ENCODE measurements around the gene INO80D. TPM values are rescaled to one million over a fixed set of nuclear protein-coding genes. Genes with fewer than 3 reads are reported as not detected.

Gene INO80D
- total RNA-seq, 2 experiments from 2014 or later, result 25.4 to 26.5 TPM

DNA sequence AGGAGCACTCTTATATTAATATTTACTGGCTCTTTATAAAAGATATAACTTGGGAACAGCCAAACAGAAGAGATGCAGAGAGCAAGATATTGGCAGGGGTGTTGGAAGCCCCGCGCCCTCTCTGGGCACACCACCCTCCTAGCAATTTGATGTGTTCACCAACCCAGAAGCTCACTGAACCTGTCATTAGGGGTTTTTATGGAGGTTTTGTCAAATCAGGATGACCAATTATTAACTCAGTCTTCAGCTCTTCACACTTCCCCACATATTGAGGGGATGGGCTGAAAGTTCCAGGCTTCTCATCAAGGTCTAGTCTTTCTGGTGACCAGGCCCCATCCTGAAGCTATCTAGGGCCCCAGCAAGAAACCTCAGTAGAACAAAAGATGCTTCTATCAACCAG is 10.9 kb upstream of the INO80D start:
- H3K4me3 Mint-ChIP-seq, result no peak overlapping the region
- no peaks in the 10 kb centered on the region for H3K27me3 Mint-ChIP-seq
- CTCF ChIA-PET, result interaction anchor here (1.3 kb wide), 1 partner anchor 10 kb away, joined by 3 read pairs; no protein-coding TSS in a partner anchor
- POLR2A ChIA-PET, result interaction anchor here (1.2 to 1.4 kb wide), 2 partner anchors 11 to 12 kb away, joined by 4 read pairs; partner anchors contain the start of gene INO80D
- H3K4me1 Mint-ChIP-seq, result no peaks in the 10 kb centered on the region
- H3K27ac Mint-ChIP-seq, result no peak overlapping the region
- DNase-seq, result no peak
- H3K9me3 Mint-ChIP-seq, result no peaks in the 10 kb centered on the region
- peaks cover 2% of the 10 kb centered on the region for H3K36me3 Mint-ChIP-seq (ENCODE audit: low read depth)

DNA sequence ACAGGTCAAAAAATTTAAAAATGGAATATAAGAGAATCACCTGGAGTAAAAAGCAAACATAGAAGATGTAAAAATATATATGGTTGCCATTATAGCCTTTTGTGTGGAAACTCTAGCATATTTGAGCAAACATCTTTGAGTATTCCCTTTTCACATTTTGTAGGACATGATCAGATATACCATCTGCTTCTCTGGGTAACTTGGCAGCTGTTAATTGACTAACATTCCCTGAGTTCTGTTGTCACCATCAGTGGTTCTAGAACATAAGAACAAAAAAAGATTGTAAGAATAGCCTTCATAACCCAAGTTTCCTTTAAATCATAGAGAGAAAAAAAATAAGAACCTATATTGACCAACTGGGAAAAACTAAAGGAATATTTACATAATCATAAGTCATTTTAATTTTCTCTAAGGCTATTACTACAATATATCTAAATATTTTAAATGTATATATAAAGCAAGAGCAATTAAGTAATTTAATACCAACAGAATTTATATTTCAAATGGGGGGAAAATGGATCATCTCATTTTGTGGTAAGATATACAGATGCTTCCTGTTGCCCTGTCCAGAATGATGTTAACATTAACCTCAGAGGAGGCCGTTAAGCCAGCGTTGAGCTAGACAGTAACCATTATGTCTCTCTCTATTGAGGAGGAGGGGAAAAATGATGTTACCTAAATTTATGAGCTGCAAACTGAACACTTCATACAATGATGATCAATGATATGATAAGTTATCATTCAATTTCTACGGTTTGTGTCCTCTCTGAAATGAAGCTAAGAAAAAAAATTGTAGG is 9.8 kb upstream of the INO80D start:
- DNase-seq, result no peak
- no peak overlapping the region for H3K27ac Mint-ChIP-seq
- H3K9me3 Mint-ChIP-seq, result no peaks in the 10 kb centered on the region
- H3K4me1 Mint-ChIP-seq, result no peaks in the 10 kb centered on the region
- ChIA-PET CTCF (no interaction called here), POLR2A (interaction anchor here (1.2 to 1.4 kb wide), 2 partner anchors 10 to 11 kb away, joined by 4 read pairs; partner anchors contain the start of gene INO80D)
- H3K36me3 Mint-ChIP-seq (ENCODE audit: low read depth), result peaks cover 2% of the 10 kb centered on the region
- no peak overlapping the region for H3K4me3 Mint-ChIP-seq
- no peaks in the 10 kb centered on the region for H3K27me3 Mint-ChIP-seq

DNA sequence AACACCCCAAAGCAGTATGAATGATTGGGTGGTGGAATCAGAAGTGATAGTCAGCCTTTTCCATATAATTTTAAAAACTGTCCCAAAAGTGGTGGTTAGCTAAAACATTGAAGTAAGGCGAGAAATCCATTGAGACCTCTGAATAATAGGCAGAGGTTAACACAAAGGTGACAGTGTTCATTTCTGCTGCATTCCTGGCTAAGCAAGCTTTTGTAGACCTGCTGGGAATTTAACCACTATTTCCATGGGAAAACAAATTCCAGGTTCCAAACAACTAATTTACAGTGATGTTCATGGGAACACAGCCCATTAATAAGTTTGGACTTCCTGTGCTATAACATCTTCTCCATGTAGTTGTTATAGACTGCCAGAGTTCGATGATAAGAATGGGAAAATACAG is 6.3 kb upstream of the INO80D start:
- DNase-seq, result no peak
- no peak overlapping the region for H3K27ac Mint-ChIP-seq
- no peaks in the 10 kb centered on the region for H3K9me3 Mint-ChIP-seq
- no peaks in the 10 kb centered on the region for H3K27me3 Mint-ChIP-seq
- ChIA-PET POLR2A (no interaction called here), CTCF (interaction anchor here (0.7 kb wide), 1 partner anchor 28 kb away, joined by 4 read pairs; no protein-coding TSS in a partner anchor)
- no peak overlapping the region for H3K4me3 Mint-ChIP-seq
- peaks cover 6% of the 10 kb centered on the region for H3K36me3 Mint-ChIP-seq (ENCODE audit: low read depth)
- H3K4me1 Mint-ChIP-seq, result peaks cover 9% of the 10 kb centered on the region

DNA sequence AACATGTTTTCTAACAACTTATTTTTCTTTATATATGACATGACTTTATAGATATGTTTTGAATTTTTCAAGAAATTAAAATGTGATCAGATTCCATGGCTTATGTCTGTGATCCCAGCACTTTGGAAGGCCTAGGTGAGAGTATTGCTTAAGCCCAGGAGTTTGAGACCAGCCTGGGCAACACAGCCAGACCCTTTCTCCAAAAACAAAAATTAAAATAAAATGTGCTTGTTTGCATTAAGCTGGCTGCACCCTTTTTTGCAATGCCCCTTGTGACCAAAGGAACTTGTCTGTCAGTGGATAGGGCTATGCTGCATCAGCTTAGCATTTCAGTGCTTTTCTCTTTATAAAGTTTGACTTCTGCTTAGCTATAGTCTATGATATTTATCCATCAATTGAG is 2.3 kb upstream of the INO80D start:
- H3K27me3 Mint-ChIP-seq, result no peaks in the 10 kb centered on the region
- peaks cover 25% of the 10 kb centered on the region for H3K4me1 Mint-ChIP-seq
- H3K27ac Mint-ChIP-seq, result no peak overlapping the region
- no peak for DNase-seq
- POLR2A ChIA-PET, result interaction anchor here (3.2 kb wide), 1 partner anchor 72 kb away, joined by 29 read pairs; the partner anchor contains the start of genes EEF1B2 and NDUFS1
- CTCF ChIA-PET, result no interaction called here
- no peaks in the 10 kb centered on the region for H3K9me3 Mint-ChIP-seq
- no peak overlapping the region for H3K4me3 Mint-ChIP-seq
- peaks cover 20% of the 10 kb centered on the region for H3K36me3 Mint-ChIP-seq (ENCODE audit: low read depth)

DNA sequence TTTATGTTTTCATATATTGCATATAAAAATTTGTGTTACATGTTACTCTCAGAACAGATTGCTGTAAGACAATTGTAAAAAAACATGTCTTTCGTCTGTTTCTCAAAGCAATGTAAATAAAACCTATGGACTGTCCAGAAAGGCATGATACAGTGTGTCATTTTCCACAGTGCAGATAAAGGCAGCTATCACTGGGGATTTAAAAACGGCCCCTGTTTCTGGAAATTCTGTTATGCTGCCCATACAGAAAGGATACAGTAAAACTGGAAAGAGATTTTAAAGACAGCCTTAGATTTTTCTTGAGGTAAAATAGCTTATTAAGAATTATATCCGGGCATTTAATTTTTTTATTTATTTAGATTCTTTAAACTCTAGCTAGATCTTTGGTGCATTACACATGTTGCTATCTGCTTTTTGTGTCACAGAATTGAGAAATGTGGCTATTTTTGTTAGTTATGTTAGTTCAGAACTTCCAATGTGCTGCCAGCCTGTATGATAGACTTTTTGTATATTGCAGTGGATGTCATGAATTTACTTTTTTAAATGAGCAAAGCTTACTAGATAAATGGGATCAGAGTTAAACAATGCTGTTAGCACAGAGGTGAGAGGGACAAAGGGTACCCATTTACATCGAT is 859 bp upstream of the INO80D start:
- no peak for DNase-seq
- peaks cover 28% of the 10 kb centered on the region for H3K4me1 Mint-ChIP-seq
- ChIA-PET POLR2A (interaction anchor here (0.6 to 3.2 kb wide), 8 partner anchors 18 to 103 kb away, joined by 3 to 29 read pairs (median 4); partner anchors contain the start of genes EEF1B2 and NDUFS1), CTCF (interaction anchor here (0.8 to 1.8 kb wide), 3 partner anchors 10 to 91 kb away, joined by 3 to 8 read pairs (median 6); no protein-coding TSS in a partner anchor)
- peak overlapping the region; percentile 100 for H3K27ac Mint-ChIP-seq
- H3K9me3 Mint-ChIP-seq, result no peaks in the 10 kb centered on the region
- peak overlapping the region; percentile 99 for H3K4me3 Mint-ChIP-seq
- H3K27me3 Mint-ChIP-seq, result no peaks in the 10 kb centered on the region
- H3K36me3 Mint-ChIP-seq (ENCODE audit: low read depth), result peaks cover 18% of the 10 kb centered on the region

DNA sequence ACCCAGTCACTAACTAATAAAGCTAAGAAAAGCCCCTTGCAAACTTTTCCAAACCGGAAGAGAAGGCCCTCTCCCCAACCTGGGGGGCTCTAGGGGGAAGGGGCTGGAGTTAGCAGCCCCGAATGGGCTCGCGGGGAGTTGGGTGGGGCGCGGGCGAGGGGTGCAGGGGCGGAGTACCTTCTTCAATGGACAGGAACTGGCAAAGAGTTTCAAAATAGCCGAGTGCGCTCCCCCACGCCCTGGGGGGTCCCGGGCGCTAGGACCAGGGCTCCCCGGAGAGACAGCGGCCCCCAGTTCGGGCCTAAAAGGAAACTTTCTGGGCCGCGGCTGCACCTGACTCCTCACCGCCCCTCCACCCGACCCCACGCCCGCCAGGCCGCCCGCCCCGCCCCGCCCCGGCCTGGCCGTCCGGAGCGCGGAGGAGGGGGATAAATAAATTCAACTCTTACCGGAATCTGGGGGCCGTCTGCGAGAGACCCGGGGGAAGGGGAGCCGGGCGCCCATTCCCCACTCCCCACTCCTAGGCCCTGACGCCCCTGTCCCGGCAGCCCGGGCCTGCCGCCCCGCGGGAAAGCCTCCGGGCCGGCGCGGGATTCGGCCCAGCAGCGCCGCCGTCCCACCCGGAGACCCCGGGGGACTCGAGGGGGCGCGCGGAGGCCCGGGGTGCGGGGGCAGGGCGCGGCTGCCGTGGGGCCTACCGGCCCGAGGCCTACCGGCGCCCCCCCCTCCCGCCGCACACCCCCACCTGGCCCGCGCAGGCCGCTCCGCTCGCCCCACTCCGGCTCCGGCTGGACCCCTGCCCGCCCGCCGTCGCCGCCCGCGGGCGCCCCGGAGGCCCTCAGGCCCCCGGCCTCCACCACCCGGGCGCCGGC is 868 bp downstream of the INO80D start:
- peaks cover 16% of the 10 kb centered on the region for H3K36me3 Mint-ChIP-seq (ENCODE audit: low read depth)
- no peaks in the 10 kb centered on the region for H3K9me3 Mint-ChIP-seq
- peak overlapping the region; percentile 99 for H3K4me3 Mint-ChIP-seq
- H3K27ac Mint-ChIP-seq, result peak overlapping the region; percentile 98
- H3K27me3 Mint-ChIP-seq, result no peaks in the 10 kb centered on the region
- DNase-seq, result peak; percentile 55
- POLR2A ChIA-PET, result interaction anchor here (0.7 to 3.2 kb wide), 19 partner anchors 11 to 1445 kb away, joined by 3 to 29 read pairs (median 4); partner anchors contain the start of genes CREB1, EEF1B2 and NDUFS1
- CTCF ChIA-PET, result interaction anchor here (0.6 to 2.2 kb wide), 5 partner anchors 69 to 90 kb away, joined by 3 to 9 read pairs (median 6); partner anchors contain the start of genes EEF1B2 and NDUFS1
- H3K4me1 Mint-ChIP-seq, result peaks cover 32% of the 10 kb centered on the region

DNA sequence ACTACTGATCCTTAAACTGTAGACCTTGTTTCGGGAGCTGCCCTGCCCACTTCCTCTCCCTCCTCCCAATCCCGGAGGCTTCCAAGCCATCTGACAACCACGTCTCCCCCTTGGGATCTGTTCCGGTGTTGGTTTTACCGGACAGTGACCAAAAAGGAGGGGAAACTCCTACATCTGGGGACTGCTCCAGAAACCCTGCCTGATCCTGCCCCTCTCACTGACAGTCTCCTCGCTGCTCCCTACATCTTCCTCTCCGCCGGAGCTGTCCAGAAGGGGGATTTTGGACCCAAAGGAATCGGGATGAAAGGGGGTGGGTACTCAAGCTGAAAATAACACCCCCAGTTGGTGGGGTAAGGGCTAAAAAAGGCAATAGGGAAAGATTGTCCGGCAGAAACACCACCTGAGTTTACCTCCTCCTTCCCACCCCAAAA is 1.5 kb downstream of the INO80D start:
- ChIA-PET CTCF (interaction anchor here (2.2 kb wide), 1 partner anchor 76 kb away, joined by 9 read pairs; the partner anchor contains the start of gene EEF1B2), POLR2A (interaction anchor here (0.7 to 2.0 kb wide), 9 partner anchors 11 to 191 kb away, joined by 3 to 10 read pairs (median 3); partner anchors contain the start of genes EEF1B2 and NDUFS1)
- H3K27ac Mint-ChIP-seq, result peak overlapping the region; percentile 98
- DNase-seq, result peak; percentile 33
- peaks cover 15% of the 10 kb centered on the region for H3K36me3 Mint-ChIP-seq (ENCODE audit: low read depth)
- peaks cover 33% of the 10 kb centered on the region for H3K4me1 Mint-ChIP-seq
- H3K9me3 Mint-ChIP-seq, result no peaks in the 10 kb centered on the region
- no peaks in the 10 kb centered on the region for H3K27me3 Mint-ChIP-seq
- peak overlapping the region; percentile 98 for H3K4me3 Mint-ChIP-seq

DNA sequence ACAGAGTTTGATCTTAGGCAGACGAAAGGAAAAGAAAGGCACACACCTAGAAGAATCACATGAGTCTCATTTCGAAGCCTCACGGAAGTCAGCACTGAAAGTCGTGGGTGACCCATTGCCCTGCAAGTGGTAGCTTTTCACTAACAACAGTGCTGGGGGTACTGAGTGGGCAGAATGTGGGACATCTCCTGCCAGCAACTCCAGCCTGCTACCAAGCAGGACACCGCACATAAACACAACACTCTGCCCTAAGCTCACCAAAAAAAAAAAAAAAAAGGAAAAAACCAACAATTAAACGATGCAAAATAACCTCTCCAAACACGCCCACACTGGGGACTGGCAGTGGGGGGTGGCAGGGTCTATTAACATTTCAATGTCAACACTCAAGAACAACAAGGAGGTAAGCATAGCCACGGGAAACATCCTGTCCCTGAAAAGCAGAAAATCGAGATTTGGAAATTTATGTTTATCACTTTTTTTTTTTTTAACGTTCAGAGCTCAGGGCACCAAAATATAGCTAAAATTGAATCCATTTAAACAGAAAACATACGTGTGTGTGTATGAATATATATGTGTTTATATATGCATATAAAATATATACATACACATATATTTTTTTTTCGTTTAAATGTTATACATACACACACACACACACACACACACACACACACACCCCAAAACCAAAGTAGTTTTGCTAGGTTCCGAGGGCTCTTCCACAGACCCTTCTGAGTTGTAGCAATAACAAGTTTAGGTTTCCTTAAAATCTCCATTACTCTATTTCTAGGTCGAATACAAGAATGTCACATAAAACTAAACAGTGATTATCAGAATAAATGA is 2.2 kb downstream of the INO80D start:
- Mint-ChIP-seq H3K36me3 (ENCODE audit: low read depth) (peaks cover 15% of the 10 kb centered on the region), H3K9me3 (no peaks in the 10 kb centered on the region), H3K4me3 (peak overlapping the region; percentile 98), H3K4me1 (peaks cover 32% of the 10 kb centered on the region), H3K27ac (peak overlapping the region; percentile 98), H3K27me3 (no peaks in the 10 kb centered on the region)
- ChIA-PET POLR2A (interaction anchor here (0.7 to 2.0 kb wide), 9 partner anchors 10 to 192 kb away, joined by 3 to 10 read pairs (median 3); partner anchors contain the start of genes EEF1B2 and NDUFS1), CTCF (interaction anchor here (1.0 to 2.2 kb wide), 2 partner anchors 10 to 76 kb away, joined by 5 to 9 read pairs; partner anchors contain the start of gene EEF1B2)
- peak; percentile 39 for DNase-seq

DNA sequence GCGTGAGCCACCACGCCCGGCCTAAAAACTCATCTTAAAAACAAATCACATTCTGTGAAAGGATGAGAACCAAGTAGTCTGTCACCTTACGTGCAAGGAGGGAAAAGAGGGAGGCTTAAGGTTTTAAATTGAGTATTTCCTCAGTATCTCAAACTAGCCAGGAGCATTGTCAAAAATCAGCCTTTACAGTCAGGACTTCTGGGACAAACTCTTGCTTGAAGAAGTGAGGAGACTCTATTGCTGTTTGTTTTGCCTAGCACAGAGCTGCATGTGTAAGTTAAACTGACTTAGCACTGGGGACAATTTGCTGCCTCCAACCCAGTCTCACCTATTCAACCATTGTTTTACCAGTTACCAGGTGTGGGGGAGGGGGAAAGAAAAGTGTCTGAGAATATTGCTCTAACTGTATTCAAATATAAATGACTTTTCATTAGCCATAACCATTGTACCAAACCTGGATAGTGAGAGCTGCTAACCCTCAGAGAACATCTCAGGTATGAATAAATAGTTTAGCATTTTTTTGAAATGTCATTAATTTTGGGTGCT is 3.6 kb downstream of the INO80D start:
- H3K4me1 Mint-ChIP-seq, result peaks cover 27% of the 10 kb centered on the region
- H3K36me3 Mint-ChIP-seq (ENCODE audit: low read depth), result peaks cover 17% of the 10 kb centered on the region
- H3K27me3 Mint-ChIP-seq, result no peaks in the 10 kb centered on the region
- no peak for DNase-seq
- H3K27ac Mint-ChIP-seq, result no peak overlapping the region
- POLR2A ChIA-PET, result no interaction called here
- no peaks in the 10 kb centered on the region for H3K9me3 Mint-ChIP-seq
- H3K4me3 Mint-ChIP-seq, result no peak overlapping the region
- CTCF ChIA-PET, result no interaction called here

DNA sequence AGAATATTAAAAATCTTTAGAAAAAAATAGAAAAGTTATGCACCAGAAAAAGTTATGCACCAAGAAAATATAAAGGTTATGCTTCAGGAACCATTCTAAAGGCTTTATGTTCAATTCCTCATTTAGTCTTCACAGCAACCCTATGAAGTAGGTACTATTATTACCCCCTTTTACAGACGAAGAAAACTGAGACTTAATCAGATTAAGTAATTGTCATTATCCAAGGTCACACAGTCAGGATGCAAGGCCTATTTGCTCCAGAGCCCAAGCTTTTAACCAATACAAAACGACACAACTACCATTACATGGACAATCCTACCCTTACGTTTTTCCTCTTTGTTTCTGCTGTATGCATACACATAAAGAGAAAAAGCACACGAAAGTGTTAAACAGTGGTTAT is 5.0 kb downstream of the INO80D start:
- no peak for DNase-seq
- H3K27me3 Mint-ChIP-seq, result no peaks in the 10 kb centered on the region
- H3K27ac Mint-ChIP-seq, result no peak overlapping the region
- H3K4me3 Mint-ChIP-seq, result no peak overlapping the region
- ChIA-PET POLR2A (no interaction called here), CTCF (no interaction called here)
- H3K4me1 Mint-ChIP-seq, result peaks cover 22% of the 10 kb centered on the region
- H3K9me3 Mint-ChIP-seq, result no peaks in the 10 kb centered on the region
- H3K36me3 Mint-ChIP-seq (ENCODE audit: low read depth), result peaks cover 10% of the 10 kb centered on the region

DNA sequence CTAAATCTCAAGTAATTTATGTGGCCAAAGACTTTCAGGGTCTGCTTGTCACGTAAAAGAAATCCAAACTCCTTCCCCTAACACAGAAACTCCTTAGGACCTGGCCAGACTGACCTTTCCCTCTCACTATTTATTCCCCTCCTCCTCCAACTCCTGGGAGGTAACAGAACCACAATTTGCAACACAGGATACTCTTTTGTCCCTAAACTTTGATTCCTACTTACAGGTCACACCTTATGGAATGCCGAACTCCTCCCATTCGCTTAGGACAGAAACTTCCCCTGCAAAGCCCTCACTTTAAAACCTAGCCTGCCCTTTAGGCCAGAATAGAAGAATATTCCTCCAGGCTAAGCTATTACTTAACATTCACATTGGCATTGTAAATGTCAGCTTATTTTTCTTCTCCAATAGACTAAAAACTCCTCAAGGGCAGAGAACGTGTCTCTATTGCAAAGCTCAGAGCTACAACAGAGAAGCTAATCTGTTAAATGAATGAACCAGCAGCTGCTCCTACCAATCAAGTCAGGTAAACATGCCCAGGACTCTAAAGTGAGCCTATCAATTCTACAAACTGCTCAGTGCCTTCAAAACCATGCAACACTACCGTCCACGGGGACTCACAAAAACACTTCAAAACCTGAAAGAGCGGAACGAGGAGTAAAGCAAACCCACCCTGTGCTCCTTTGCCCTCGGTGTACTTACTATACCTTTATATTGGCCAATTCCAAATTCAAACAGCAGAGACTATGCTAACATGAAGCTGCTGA is 6.1 kb downstream of the INO80D start:
- Mint-ChIP-seq H3K4me1 (peaks cover 23% of the 10 kb centered on the region), H3K27ac (no peak overlapping the region), H3K36me3 (ENCODE audit: low read depth) (peaks cover 10% of the 10 kb centered on the region), H3K4me3 (no peak overlapping the region), H3K27me3 (no peaks in the 10 kb centered on the region), H3K9me3 (no peaks in the 10 kb centered on the region)
- ChIA-PET POLR2A (no interaction called here), CTCF (no interaction called here)
- no peak for DNase-seq
